PFSK-1 (cell line): Measurements from ENCODE around the gene SPATA31D4.

Experiments used
- POLR2AphosphoS5 ChIP-seq: IDR thresholded peaks from 2 replicates; pipeline ENCODE4 v1.6.1; 2012; ENCODE audit warnings: low read depth, mild to moderate bottlenecking, control low read depth, low read length, moderate library complexity
- REST ChIP-seq, 2 experiments: IDR thresholded peaks; 2 replicates each; pipeline versions ENCODE4 v1.6.1 to v1.8.0; 2011 to 2012; ENCODE audit warnings: low read depth in 2 of 2, low read length in 2 of 2, control low read depth in 1 of 2, inconsistent platforms in 1 of 2, mild to moderate bottlenecking in 1 of 2, moderate library complexity in 1 of 2; ENCODE audit not compliant: insufficient read depth in 1 of 2

GRCh38 chr9:81879501-81879916 lies 48.7 kb upstream of the SPATA31D4 start:
- no peak for TF ChIP-seq REST (IDR thresholded peaks at IDR 0.05; ENCODE audit: insufficient read depth in 1 of 2, low read depth in 2 of 2, low read length in 2 of 2)
- TF ChIP-seq POLR2AphosphoS5: no peak
